ENCODE measurements around the gene TNNI3K.
"Not testable (repeated sequence)": the region's sequence is repeated elsewhere in the genome, so short reads cannot be mapped to it uniquely, and the experiment has no call there.

TNNI3K gene

GRCh38 chr1:74245168-74245772 lies 10.1 kb downstream of the TNNI3K start:
- DNase-seq (ENCODE audit: low spot score), result no peak
- H3K9me3 Mint-ChIP-seq, result no peaks in the 10 kb centered on the region
- H3K4me3 Mint-ChIP-seq, result no peak overlapping the region

GRCh38 chr1:74246315-74246714 lies 11.1 kb downstream of the TNNI3K start:
- no peak overlapping the region for H3K27ac Mint-ChIP-seq
- no peak overlapping the region for H3K4me3 Mint-ChIP-seq
- H3K9me3 Mint-ChIP-seq, result no peaks in the 10 kb centered on the region
- no peaks in the 10 kb centered on the region for H3K36me3 Mint-ChIP-seq (ENCODE audit: low read depth)
- no peaks in the 10 kb centered on the region for H3K4me1 Mint-ChIP-seq (ENCODE audit: low read depth)
- no peak for DNase-seq (ENCODE audit: low spot score)
- no peaks in the 10 kb centered on the region for H3K27me3 Mint-ChIP-seq (ENCODE audit: low read depth)

More at GRCh38 chr1:74245168-74245772, 10.1 kb downstream of the TNNI3K start:
- no peaks in the 10 kb centered on the region for H3K4me1 Mint-ChIP-seq (ENCODE audit: low read depth)
- no peaks in the 10 kb centered on the region for H3K27me3 Mint-ChIP-seq (ENCODE audit: low read depth)
- no peak overlapping the region for H3K27ac Mint-ChIP-seq
- no peaks in the 10 kb centered on the region for H3K36me3 Mint-ChIP-seq (ENCODE audit: low read depth)

- H3K27me3 Mint-ChIP-seq (ENCODE audit: low read depth), result no peaks in the 10 kb centered on the region
- H3K4me1 Mint-ChIP-seq (ENCODE audit: low read depth), result no peaks in the 10 kb centered on the region
- no peaks in the 10 kb centered on the region for H3K36me3 Mint-ChIP-seq (ENCODE audit: low read depth)
- H3K27ac Mint-ChIP-seq, result no peak overlapping the region
- no peaks in the 10 kb centered on the region for H3K9me3 Mint-ChIP-seq
- no peak overlapping the region for H3K4me3 Mint-ChIP-seq
- no peak for DNase-seq (ENCODE audit: low spot score)
Observed at GRCh38 chr1:74247881-74248528, 12.8 kb downstream of the TNNI3K start.

- H3K27ac Mint-ChIP-seq; H3K4me1 Mint-ChIP-seq (ENCODE audit: low read depth); DNase-seq (ENCODE audit: low spot score); H3K4me3 Mint-ChIP-seq; H3K9me3 Mint-ChIP-seq; H3K36me3 Mint-ChIP-seq (ENCODE audit: low read depth); H3K27me3 Mint-ChIP-seq (ENCODE audit: low read depth): not testable (repeated sequence)
Observed at GRCh38 chr1:74253243-74253824, 18.1 kb downstream of the TNNI3K start.

- no peaks in the 10 kb centered on the region for H3K27me3 Mint-ChIP-seq (ENCODE audit: low read depth)
- no peaks in the 10 kb centered on the region for H3K9me3 Mint-ChIP-seq
- no peaks in the 10 kb centered on the region for H3K4me1 Mint-ChIP-seq (ENCODE audit: low read depth)
- DNase-seq (ENCODE audit: low spot score), result no peak
- no peaks in the 10 kb centered on the region for H3K36me3 Mint-ChIP-seq (ENCODE audit: low read depth)
- no peak overlapping the region for H3K27ac Mint-ChIP-seq
- H3K4me3 Mint-ChIP-seq, result no peak overlapping the region
Observed at GRCh38 chr1:74266001-74266400, 30.8 kb downstream of the TNNI3K start.

- H3K27ac Mint-ChIP-seq, result no peak overlapping the region
- H3K4me1 Mint-ChIP-seq (ENCODE audit: low read depth), result no peaks in the 10 kb centered on the region
- no peak for DNase-seq (ENCODE audit: low spot score)
- no peaks in the 10 kb centered on the region for H3K27me3 Mint-ChIP-seq (ENCODE audit: low read depth)
- H3K9me3 Mint-ChIP-seq, result no peaks in the 10 kb centered on the region
- H3K4me3 Mint-ChIP-seq, result no peak overlapping the region
- no peaks in the 10 kb centered on the region for H3K36me3 Mint-ChIP-seq (ENCODE audit: low read depth)
Observed at GRCh38 chr1:74271503-74271902, 36.3 kb downstream of the TNNI3K start.

GRCh38 chr1:74280642-74281396 lies 45.6 kb downstream of the TNNI3K start:
- no peaks in the 10 kb centered on the region for H3K36me3 Mint-ChIP-seq (ENCODE audit: low read depth)
- H3K4me3 Mint-ChIP-seq, result no peak overlapping the region
- no peaks in the 10 kb centered on the region for H3K9me3 Mint-ChIP-seq
- DNase-seq (ENCODE audit: low spot score), result no peak
- H3K4me1 Mint-ChIP-seq (ENCODE audit: low read depth), result no peaks in the 10 kb centered on the region
- H3K27me3 Mint-ChIP-seq (ENCODE audit: low read depth), result no peaks in the 10 kb centered on the region
- H3K27ac Mint-ChIP-seq, result no peak overlapping the region

- Mint-ChIP-seq H3K27ac (no peak overlapping the region), H3K4me1 (ENCODE audit: low read depth) (no peaks in the 10 kb centered on the region), H3K27me3 (ENCODE audit: low read depth) (no peaks in the 10 kb centered on the region), H3K36me3 (ENCODE audit: low read depth) (no peaks in the 10 kb centered on the region), H3K4me3 (no peak overlapping the region), H3K9me3 (no peaks in the 10 kb centered on the region)
- DNase-seq (ENCODE audit: low spot score), result no peak
Observed at GRCh38 chr1:74286414-74286813, 51.2 kb downstream of the TNNI3K start.

- H3K9me3 Mint-ChIP-seq, result no peaks in the 10 kb centered on the region
- H3K27ac Mint-ChIP-seq, result no peak overlapping the region
- H3K36me3 Mint-ChIP-seq (ENCODE audit: low read depth), result no peaks in the 10 kb centered on the region
- H3K4me1 Mint-ChIP-seq (ENCODE audit: low read depth), result no peaks in the 10 kb centered on the region
- H3K4me3 Mint-ChIP-seq, result no peak overlapping the region
- H3K27me3 Mint-ChIP-seq (ENCODE audit: low read depth), result no peaks in the 10 kb centered on the region
- DNase-seq (ENCODE audit: low spot score), result no peak
Observed at GRCh38 chr1:74314438-74314837, 79.3 kb downstream of the TNNI3K start.

GRCh38 chr1:74316302-74316701 lies 81.1 kb downstream of the TNNI3K start:
- H3K36me3 Mint-ChIP-seq (ENCODE audit: low read depth), result no peaks in the 10 kb centered on the region
- H3K27ac Mint-ChIP-seq, result no peak overlapping the region
- H3K4me1 Mint-ChIP-seq (ENCODE audit: low read depth), result no peaks in the 10 kb centered on the region
- H3K9me3 Mint-ChIP-seq, result no peaks in the 10 kb centered on the region
- DNase-seq (ENCODE audit: low spot score), result no peak
- no peaks in the 10 kb centered on the region for H3K27me3 Mint-ChIP-seq (ENCODE audit: low read depth)
- H3K4me3 Mint-ChIP-seq, result no peak overlapping the region

- no peaks in the 10 kb centered on the region for H3K27me3 Mint-ChIP-seq (ENCODE audit: low read depth)
- H3K4me3 Mint-ChIP-seq, result no peak overlapping the region
- no peak overlapping the region for H3K27ac Mint-ChIP-seq
- H3K9me3 Mint-ChIP-seq, result no peaks in the 10 kb centered on the region
- H3K36me3 Mint-ChIP-seq (ENCODE audit: low read depth), result no peaks in the 10 kb centered on the region
- H3K4me1 Mint-ChIP-seq (ENCODE audit: low read depth), result no peaks in the 10 kb centered on the region
- DNase-seq (ENCODE audit: low spot score), result no peak
Observed at GRCh38 chr1:74317663-74318062, 82.5 kb downstream of the TNNI3K start.

GRCh38 chr1:74323937-74324473 lies 88.8 kb downstream of the TNNI3K start:
- Mint-ChIP-seq H3K9me3 (no peaks in the 10 kb centered on the region), H3K4me1 (ENCODE audit: low read depth) (no peaks in the 10 kb centered on the region), H3K27ac (no peak overlapping the region), H3K36me3 (ENCODE audit: low read depth) (no peaks in the 10 kb centered on the region), H3K4me3 (no peak overlapping the region), H3K27me3 (ENCODE audit: low read depth) (no peaks in the 10 kb centered on the region)
- DNase-seq (ENCODE audit: low spot score), result no peak

GRCh38 chr1:74324684-74325448 lies 89.7 kb downstream of the TNNI3K start:
- Mint-ChIP-seq H3K27ac (no peak overlapping the region), H3K9me3 (no peaks in the 10 kb centered on the region), H3K4me1 (ENCODE audit: low read depth) (no peaks in the 10 kb centered on the region), H3K36me3 (ENCODE audit: low read depth) (no peaks in the 10 kb centered on the region), H3K4me3 (no peak overlapping the region), H3K27me3 (ENCODE audit: low read depth) (no peaks in the 10 kb centered on the region)
- no peak for DNase-seq (ENCODE audit: low spot score)

All from T-helper 2 cell treated with Interferon-gamma antibody and Interleukin-4, amounts not matched to agents 5 μg/mL and 100 μg/mL, for 36 hours (primary cell).